HL-60/S4 treated with retinoic acid at 250 ng/mL for 4 days and 3 days (cell line): ENCODE results near the gene PIEZO2.

Experiments
- in situ Hi-C: fragments of 300-500 bp; cut with MboI; formaldehyde crosslinking; loops from 2 replicates; pipeline ENCODE4 v1.7.0; 2022; ENCODE audit warnings: low sequenced_read_pairs

PIEZO2 gene

GRCh38 chr18:10798727-10799550 is 350.4 kb downstream of the PIEZO2 start:
- in situ Hi-C loops: no loop called here

- in situ Hi-C loops: no loop called here
Measured at GRCh38 chr18:10797896-10798295, 351.5 kb downstream of the PIEZO2 start.

DNA sequence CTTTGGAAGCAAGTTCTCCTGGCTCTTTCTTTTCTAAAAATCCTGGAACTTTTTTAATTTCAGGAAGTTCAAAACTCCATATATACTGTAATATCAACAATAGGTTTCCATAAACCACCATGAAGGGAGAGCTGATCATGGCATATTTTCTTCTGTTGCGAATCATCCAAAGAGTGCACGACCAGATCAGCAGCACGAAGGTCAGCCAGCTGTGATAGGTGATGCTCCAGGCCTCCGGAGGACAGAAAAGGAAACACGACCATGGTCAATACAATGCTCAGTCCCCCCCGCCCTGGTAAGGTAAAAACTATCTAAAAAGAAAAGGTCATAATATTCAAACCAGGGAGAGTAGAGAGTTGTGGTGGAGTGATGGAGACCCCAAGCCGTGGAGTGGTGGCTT is 354.6 kb downstream of the PIEZO2 start:
- in situ Hi-C loops: no loop called here

DNA sequence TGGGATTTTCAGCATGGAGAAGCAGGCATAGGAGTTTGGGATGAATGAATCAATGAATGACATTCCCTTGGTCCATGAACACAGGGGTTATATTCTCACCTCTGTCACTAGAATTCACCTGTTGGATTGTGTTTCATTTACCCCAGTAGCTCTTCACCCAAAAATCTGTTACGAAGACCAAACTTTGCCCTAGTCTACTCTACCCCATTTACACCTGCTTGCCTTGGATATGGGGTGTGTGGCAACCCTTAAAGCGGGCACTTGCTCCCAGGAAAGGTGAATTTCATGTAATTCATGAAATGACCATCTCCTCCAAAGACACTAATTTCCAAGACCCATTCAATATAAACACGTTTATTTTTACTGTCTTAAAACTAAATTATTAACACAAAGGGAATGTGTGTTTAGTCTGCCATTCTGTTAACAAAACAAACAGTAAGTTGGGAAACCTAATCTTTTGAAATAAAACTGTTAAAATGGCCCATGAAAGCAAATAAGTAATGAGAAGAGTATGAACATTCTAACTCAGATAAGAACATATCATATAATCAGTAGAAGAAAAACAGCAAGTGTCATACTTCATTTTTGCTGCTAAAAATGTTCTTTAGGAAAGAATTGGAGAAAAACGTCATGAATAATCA is 355.5 kb downstream of the PIEZO2 start:
- in situ Hi-C loops: no loop called here

DNA sequence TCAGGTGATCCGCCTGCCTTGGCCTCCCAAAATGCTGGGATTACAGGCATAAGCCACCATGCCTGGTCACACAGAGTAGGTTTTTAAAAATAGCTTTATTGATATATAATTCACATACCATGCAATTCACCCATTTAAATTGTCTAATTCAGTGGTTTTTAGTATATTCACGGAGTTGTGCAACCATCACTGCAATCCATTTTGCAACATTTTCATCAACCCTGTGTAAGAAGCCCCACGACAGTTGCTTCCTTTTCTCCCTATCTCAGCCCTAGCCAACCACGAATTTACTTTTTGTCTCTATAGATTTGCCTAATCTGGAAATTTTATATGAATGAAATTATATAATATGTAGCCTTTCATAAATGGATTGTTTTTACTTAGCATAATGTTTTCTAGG is 357.2 kb downstream of the PIEZO2 start:
- in situ Hi-C loops: no loop called here

DNA sequence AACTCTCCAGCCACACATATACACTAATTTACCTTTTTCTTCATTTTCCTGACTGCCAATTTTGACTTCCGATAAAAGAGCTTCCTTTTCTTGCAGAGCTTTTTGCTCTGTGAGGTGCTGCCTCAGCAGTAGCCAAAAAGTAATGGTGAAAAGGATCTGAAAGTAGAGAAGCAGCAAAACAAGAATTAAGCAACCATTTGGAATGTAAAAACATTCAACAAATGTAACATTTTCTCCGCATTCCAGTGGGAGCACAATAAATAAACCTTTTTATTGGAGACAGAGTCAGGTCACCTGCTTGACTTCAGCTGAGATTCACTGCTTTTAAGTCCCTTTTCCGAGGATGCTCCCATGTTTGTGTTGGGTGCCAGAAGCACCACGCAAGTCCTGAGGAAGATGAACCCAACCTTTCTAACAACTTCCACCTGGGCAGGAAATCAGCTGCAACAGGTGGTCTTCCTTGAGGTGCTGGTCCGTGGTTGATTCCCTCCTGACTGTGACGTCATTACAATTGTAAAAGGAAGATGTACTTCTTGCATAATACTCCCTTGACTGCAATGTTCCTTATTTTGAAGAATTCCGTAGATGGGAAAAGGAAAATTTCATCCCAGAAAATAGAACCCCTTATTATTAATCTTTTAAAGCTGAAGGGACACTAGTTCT is 358.1 kb downstream of the PIEZO2 start:
- in situ Hi-C loops: no loop called here

DNA sequence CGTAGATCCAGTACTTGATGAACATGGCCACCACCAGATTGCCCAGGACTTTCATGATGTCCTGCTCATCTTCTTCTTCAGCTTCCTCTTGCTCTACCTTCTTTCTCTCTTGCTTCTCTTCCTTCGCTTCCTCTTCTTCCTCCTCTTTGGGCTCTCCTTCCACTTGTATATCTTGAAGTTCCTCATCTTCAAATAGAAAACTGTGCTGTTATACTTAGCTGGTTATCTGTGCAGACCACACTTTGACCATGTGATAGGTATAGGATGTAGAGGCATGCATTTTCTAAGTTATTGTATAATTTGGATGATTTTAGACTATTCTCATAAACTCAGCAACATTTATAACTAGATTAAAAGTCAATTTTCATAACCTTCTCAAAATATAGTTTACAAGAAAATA is 360.2 kb downstream of the PIEZO2 start:
- in situ Hi-C loops: no loop called here

- in situ Hi-C loops: no loop called here
Measured at GRCh38 chr18:10787293-10787901, 362.0 kb downstream of the PIEZO2 start.

GRCh38 chr18:10785798-10786197 is 363.6 kb downstream of the PIEZO2 start:
- in situ Hi-C loops: no loop called here

- in situ Hi-C loops: no loop called here
Measured at GRCh38 chr18:10784596-10785202, 364.7 kb downstream of the PIEZO2 start.

DNA sequence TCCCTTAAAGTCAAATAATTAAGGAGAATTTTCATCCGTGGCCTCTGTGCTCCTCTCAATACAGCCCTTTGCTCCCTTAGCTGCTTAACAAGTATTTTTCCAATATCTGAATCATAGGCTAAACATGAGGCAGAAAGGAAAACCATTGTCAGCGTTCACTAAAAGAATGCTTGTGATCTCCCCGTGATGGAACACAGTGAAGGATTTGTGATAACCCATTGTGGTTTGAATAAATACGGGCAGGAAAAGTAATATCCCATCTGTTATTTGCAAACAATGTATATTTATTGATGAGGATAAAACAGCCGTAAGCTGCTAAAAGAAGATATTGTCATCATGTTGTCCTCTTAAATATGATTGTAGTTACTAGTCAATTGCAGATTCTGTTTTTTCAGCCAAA is 365.4 kb downstream of the PIEZO2 start:
- in situ Hi-C loops: no loop called here

GRCh38 chr18:10776493-10776892 is 372.9 kb downstream of the PIEZO2 start:
- in situ Hi-C loops: no loop called here

DNA sequence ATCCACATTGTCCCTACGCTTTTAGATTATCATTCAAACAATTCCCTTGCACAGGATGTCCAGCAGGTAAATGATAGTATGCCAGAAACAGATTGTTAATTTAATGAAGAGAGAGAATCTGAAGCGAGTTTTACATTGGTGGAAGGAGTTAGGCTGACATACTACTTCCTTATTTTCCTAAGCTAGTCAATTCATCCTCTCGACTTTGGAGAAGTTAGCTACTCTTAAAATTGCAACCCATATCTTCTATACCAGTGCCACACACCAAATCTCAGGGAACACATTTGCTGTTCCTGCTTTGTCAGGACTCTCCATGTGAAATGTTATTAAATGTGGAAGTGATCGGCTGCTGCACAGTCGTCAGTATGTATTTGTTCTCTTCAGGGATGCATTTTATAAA is 374.3 kb downstream of the PIEZO2 start:
- in situ Hi-C loops: no loop called here

DNA sequence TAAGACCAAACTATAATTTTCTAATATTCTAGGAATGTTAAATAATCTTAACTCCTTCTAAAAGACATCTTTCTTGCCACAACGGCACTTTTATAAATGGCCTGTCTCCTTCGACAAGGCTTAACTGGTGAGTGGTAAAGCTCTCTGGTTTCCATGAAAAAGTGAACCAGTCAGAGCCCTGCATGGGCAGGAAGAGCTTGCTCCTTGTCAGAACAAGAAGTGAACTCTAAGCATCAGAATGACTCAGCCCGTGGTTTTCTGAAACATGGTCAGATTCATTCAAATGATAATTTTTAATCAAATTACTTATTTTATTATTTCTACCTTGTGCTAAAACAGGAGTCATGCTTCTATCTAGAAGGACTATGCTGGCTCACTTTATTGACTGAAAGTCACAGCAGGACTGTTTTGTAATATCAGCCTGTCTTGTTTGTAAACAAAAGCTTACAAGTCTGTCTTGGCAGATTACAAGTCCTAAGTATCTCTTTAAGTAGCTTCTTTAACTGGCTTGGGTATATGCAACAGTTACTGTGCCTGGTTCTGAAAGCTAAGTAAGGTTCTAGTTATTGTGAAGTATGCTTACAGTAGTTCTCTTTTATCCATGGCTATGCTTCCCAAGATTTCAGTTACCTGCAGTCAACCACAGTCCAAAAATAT is 378.2 kb downstream of the PIEZO2 start:
- in situ Hi-C loops: no loop called here

GRCh38 chr18:10770264-10770663 is 379.1 kb downstream of the PIEZO2 start:
- in situ Hi-C loops: no loop called here

- in situ Hi-C loops: no loop called here
Measured at GRCh38 chr18:10768221-10768620, 381.1 kb downstream of the PIEZO2 start.

DNA sequence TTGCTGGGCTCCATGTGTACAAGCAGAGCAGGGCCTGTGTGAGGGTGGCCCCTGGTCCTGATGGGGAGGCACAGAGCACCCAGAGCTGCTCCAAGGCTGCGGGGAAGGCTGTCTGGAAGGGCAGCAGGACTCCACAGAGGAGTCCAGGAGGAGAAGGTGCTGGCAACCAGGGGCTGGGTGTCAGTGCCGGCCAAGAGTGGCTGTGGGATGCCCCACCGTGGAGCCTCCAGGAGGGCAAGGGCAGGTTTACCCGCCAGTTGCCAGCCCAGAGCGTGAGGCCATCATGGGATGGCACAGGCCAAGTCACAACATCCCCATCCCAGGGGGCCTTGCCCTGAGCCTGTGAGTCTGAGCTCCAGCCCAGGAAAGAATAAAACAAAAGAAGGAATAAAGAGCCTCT is 381.7 kb downstream of the PIEZO2 start:
- in situ Hi-C loops: no loop called here

GRCh38 chr18:10760986-10761385 is 388.4 kb downstream of the PIEZO2 start:
- in situ Hi-C loops: no loop called here

- in situ Hi-C loops: no loop called here
Measured at GRCh38 chr18:10759241-10759640, 390.1 kb downstream of the PIEZO2 start.

GRCh38 chr18:10757946-10758345 is 391.4 kb downstream of the PIEZO2 start:
- in situ Hi-C loops: no loop called here

GRCh38 chr18:10757349-10757748 is 392.0 kb downstream of the PIEZO2 start:
- in situ Hi-C loops: no loop called here
